HG03045 (cell line): Measurements from ENCODE around the gene RNU6-1.

Experiments used
- ATAC-seq: cut with Tn5 transposase; IDR thresholded peaks from one replicate; pipeline ENCODE4 v1.9.1; 2021; ENCODE audit warnings: mild to moderate bottlenecking, moderate library complexity; ENCODE audit not compliant: unreplicated experiment

Gene RNU6-1

GRCh38 chr15:67803996-67804843, 35.6 kb downstream of the RNU6-1 start:
- no peak for ATAC-seq

- no peak for ATAC-seq
These were observed 36.5 kb downstream of the RNU6-1 start for GRCh38 chr15:67803299-67803698.

GRCh38 chr15:67801926-67802914, 37.6 kb downstream of the RNU6-1 start:
- no peak for ATAC-seq

- ATAC-seq: no peak
These were observed 38.7 kb downstream of the RNU6-1 start for GRCh38 chr15:67801142-67801541.

GRCh38 chr15:67799801-67800205, 40.0 kb downstream of the RNU6-1 start:
- no peak for ATAC-seq

- no peak for ATAC-seq
These were observed 43.4 kb downstream of the RNU6-1 start for GRCh38 chr15:67796196-67797127.

GRCh38 chr15:67794832-67795574, 44.8 kb downstream of the RNU6-1 start:
- no peak for ATAC-seq

GRCh38 chr15:67792250-67792942, 47.4 kb downstream of the RNU6-1 start:
- no peak for ATAC-seq

- no peak for ATAC-seq
These were observed 49.1 kb downstream of the RNU6-1 start for GRCh38 chr15:67790610-67791319.
